GM18507 (cell line): Measurements from ENCODE around the gene TRHDE.
"Not testable (repeated sequence)": the region's sequence is repeated elsewhere in the genome, so short reads cannot be mapped to it uniquely, and the experiment has no call there.

Experiments
- DNase-seq: peaks from one replicate; pipeline ENCODE4 v3.0.0; 2011; ENCODE audit warnings: low read depth; ENCODE audit not compliant: insufficient read length; ENCODE audit errors: extremely low spot score
- FAIRE-seq: peaks from 2 replicates; lab custom pipeline; 2011; peaks lifted over from hg19 to GRCh38; lab: Jason Lieb, UNC

Gene TRHDE

GRCh38 chr12:72677846-72678245, 405.7 kb downstream of the TRHDE start:
- FAIRE-seq (no peak), DNase-seq (no peak)

- FAIRE-seq, result no peak
- DNase-seq, result no peak
Observed at GRCh38 chr12:72679147-72679757, 407.1 kb downstream of the TRHDE start.

GRCh38 chr12:72681028-72681427, 408.9 kb downstream of the TRHDE start:
- no peak for FAIRE-seq
- no peak for DNase-seq

GRCh38 chr12:72684491-72684890, 412.3 kb downstream of the TRHDE start:
- no peak for FAIRE-seq
- no peak for DNase-seq

GRCh38 chr12:72692338-72692737, 420.2 kb downstream of the TRHDE start:
- no peak for DNase-seq
- no peak for FAIRE-seq

GRCh38 chr12:72694193-72694592, 422.0 kb downstream of the TRHDE start:
- DNase-seq (no peak), FAIRE-seq (no peak)

- FAIRE-seq (no peak), DNase-seq (no peak)
Observed at GRCh38 chr12:72699362-72699761, 427.2 kb downstream of the TRHDE start.

- DNase-seq, FAIRE-seq: not testable (repeated sequence)
Observed at GRCh38 chr12:72712025-72712424, 439.9 kb downstream of the TRHDE start.

GRCh38 chr12:72716221-72716620, 444.1 kb downstream of the TRHDE start:
- no peak for DNase-seq
- no peak for FAIRE-seq

- DNase-seq (no peak), FAIRE-seq (no peak)
Observed at GRCh38 chr12:72717036-72717435, 444.9 kb downstream of the TRHDE start.
